Gastrocnemius medialis (tissue), 4 donors: Measurements from ENCODE around the gene NUAK2. TPM values are rescaled to one million over a fixed set of nuclear protein-coding genes. Genes with fewer than 3 reads are reported as not detected.
A peak's percentile ranks its signal among the peaks of the same experiment; 100 is the strongest.

Experiments used
- ATAC-seq, 2 donors: fragments of 150-250 bp; one replicate each; pipeline ENCODE4 v1.9.1; 2016
- DNase-seq, 2 donors: peaks; one replicate each; pipeline ENCODE4 v3.0.0-alpha.2; 2019
- H3K27ac ChIP-seq, 4 donors: fragments of 200-600 bp; sonication (generic); 1 replicate in 1 of 4; 2 replicates in 3 of 4; pipeline ENCODE4 v1.5.1; 2016 to 2018; ENCODE audit warnings: mild to moderate bottlenecking in 2 of 4, moderate library complexity in 1 of 4
- H3K27me3 ChIP-seq, 3 donors: fragments of 200-600 bp; sonication (generic) in 2 of 3; 1 replicate in 1 of 3; 2 replicates in 2 of 3; pipeline versions ENCODE4 v1.5.1 to v1.6.0; 2016 to 2019; ENCODE audit warnings: mild to moderate bottlenecking in 1 of 3, moderate library complexity in 1 of 3
- H3K36me3 ChIP-seq, 2 donors: fragments of 200-600 bp; sonication (generic) in 1 of 2; one replicate each; pipeline ENCODE4 v1.5.1; 2017 to 2018
- H3K4me1 ChIP-seq, 2 donors: fragments of 200-600 bp; sonication (generic) in 1 of 2; one replicate each; pipeline ENCODE4 v1.5.1; 2016 to 2017; ENCODE audit warnings: mild to moderate bottlenecking in 2 of 2
- H3K4me3 ChIP-seq, 4 donors: fragments of 200-600 bp; sonication (generic) in 3 of 4; 1 replicate in 1 of 4; 2 replicates in 3 of 4; pipeline ENCODE4 v1.5.1; 2016 to 2019; ENCODE audit warnings: mild to moderate bottlenecking in 2 of 4
- H3K9me3 ChIP-seq, 3 donors: fragments of 200-600 bp; sonication (generic) in 2 of 3; 1 replicate in 1 of 3; 2 replicates in 2 of 3; pipeline ENCODE4 v1.5.1; 2016 to 2019
- CTCF ChIP-seq, 5 experiments: fragments of 450-650 bp in 3 of 5; fragments of 200-600 bp in 2 of 5; sonication (generic) in 2 of 5; IDR thresholded peaks in 4 of 5; conservative IDR thresholded peaks in 1 of 5; 1 replicate in 4 of 5; 2 replicates in 1 of 5; pipeline ENCODE4 v1.5.1; 2016 to 2019; ENCODE audit warnings: antibody characterized with exemption in 5 of 5, mild to moderate bottlenecking in 3 of 5, moderate library complexity in 3 of 5
- POLR2A ChIP-seq, 2 donors: fragments of 450-650 bp; IDR thresholded peaks; one replicate each; pipeline ENCODE4 v1.6.1; 2017; ENCODE audit warnings: antibody characterized with exemption in 2 of 2, mild to moderate bottlenecking in 2 of 2, moderate library complexity in 2 of 2
- in situ Hi-C, 4 donors: fragments of 200-750 bp; cut with MboI; loops; one replicate each; pipeline versions ENCODE4 v1.15.0 to v1.8.0; 2017; ENCODE audit warnings: low sequenced_read_pairs in 4 of 4
- intact Hi-C: fragments of 100-400 bp; cut with DNase I; formaldehyde crosslinking; loops from one replicate; pipeline ENCODE4 v1.15.1; 2023; ENCODE audit warnings: low total_unique reads
- total RNA-seq, 4 donors: library from RNA; depleted of rRNA; stranded (reverse); fragments of >200 nt; gene quantifications; one replicate each; pipeline versions ENCODE4 v1.1.0 to v1.2.3, GENCODE V29; 2016

Gene NUAK2
- total RNA-seq, 4 donors from 2014 or later = 0.42 to 1.9 (median 0.58) TPM

- in situ Hi-C loops (loop anchor here (5.0 to 25.0 kb wide), 4 partner anchors 133 to 286 kb away; partner anchors contain the start of gene RBBP5 (in 1 of the 4)), intact Hi-C loops (loop anchor here (5.0 kb wide), 3 partner anchors 81 to 271 kb away; partner anchors contain the start of gene RBBP5)
- Histone ChIP-seq H3K9me3 (no peaks in the 10 kb centered on the region), H3K27me3 (no peaks in the 10 kb centered on the region), H3K27ac (peak overlapping the region; percentile 67 to 81 (median 74)), H3K4me3 (no peak overlapping the region), H3K36me3 (no peaks in the 10 kb centered on the region), H3K4me1 (peaks cover 45 to 57% of the 10 kb centered on the region in 2 donors)
- ATAC-seq (no peak), DNase-seq (no peak)
- TF ChIP-seq POLR2A (IDR thresholded peaks at IDR 0.05) (no peak), CTCF (IDR thresholded peaks at IDR 0.05 in 4 of 5, conservative IDR thresholded peaks at IDR 0.05 in 1 of 5) (no peak)
Observed at GRCh38 chr1:205258261-205258691, 63.3 kb downstream of the NUAK2 start.

- no peaks in the 10 kb centered on the region for H3K27me3 ChIP-seq
- H3K9me3 ChIP-seq = no peaks in the 10 kb centered on the region
- TF ChIP-seq CTCF (IDR thresholded peaks at IDR 0.05 in 4 of 5, conservative IDR thresholded peaks at IDR 0.05 in 1 of 5) (no peak), POLR2A (IDR thresholded peaks at IDR 0.05) (no peak)
- H3K4me1 ChIP-seq = peaks cover 50 to 60% of the 10 kb centered on the region in 2 donors
- H3K27ac ChIP-seq = peak overlapping the region; percentile 67 to 81 (median 74)
- intact Hi-C loops (loop anchor here (5.0 kb wide), 3 partner anchors 80 to 270 kb away; partner anchors contain the start of gene RBBP5), in situ Hi-C loops (loop anchor here (5.0 to 25.0 kb wide), 4 partner anchors 133 to 285 kb away; partner anchors contain the start of gene RBBP5 (in 1 of the 4))
- H3K4me3 ChIP-seq = no peak overlapping the region
- H3K36me3 ChIP-seq = no peaks in the 10 kb centered on the region
- DNase-seq (no peak), ATAC-seq (no peak)
Observed at GRCh38 chr1:205257735-205258134, 63.8 kb downstream of the NUAK2 start.

- H3K27ac ChIP-seq = no peak overlapping the region
- no peaks in the 10 kb centered on the region for H3K27me3 ChIP-seq
- intact Hi-C loops (loop anchor here (1.0 to 5.0 kb wide), 4 partner anchors 28 to 270 kb away; partner anchors contain the start of gene RBBP5), in situ Hi-C loops (loop anchor here (5.0 to 25.0 kb wide), 4 partner anchors 132 to 285 kb away; partner anchors contain the start of gene RBBP5 (in 1 of the 4))
- peaks cover 52 to 64% of the 10 kb centered on the region in 2 donors for H3K4me1 ChIP-seq
- H3K36me3 ChIP-seq = no peaks in the 10 kb centered on the region
- no peaks in the 10 kb centered on the region for H3K9me3 ChIP-seq
- TF ChIP-seq CTCF (IDR thresholded peaks at IDR 0.05 in 4 of 5, conservative IDR thresholded peaks at IDR 0.05 in 1 of 5) = no peak
- no peak for TF ChIP-seq POLR2A (IDR thresholded peaks at IDR 0.05)
- H3K4me3 ChIP-seq = no peak overlapping the region
- no peak for ATAC-seq
- no peak for DNase-seq
Observed at GRCh38 chr1:205256951-205257625, 64.5 kb downstream of the NUAK2 start.

GRCh38 chr1:205255941-205256780 lies 65.4 kb downstream of the NUAK2 start:
- Histone ChIP-seq H3K4me3 (no peak overlapping the region), H3K9me3 (no peaks in the 10 kb centered on the region), H3K4me1 (peaks cover 54 to 67% of the 10 kb centered on the region in 2 donors), H3K27me3 (no peaks in the 10 kb centered on the region), H3K36me3 (no peaks in the 10 kb centered on the region), H3K27ac (peak overlapping the region; percentile 49 to 82 (median 74))
- in situ Hi-C loops = loop anchor here (5.0 to 25.0 kb wide), 4 partner anchors 131 to 284 kb away; partner anchors contain the start of gene RBBP5 (in 1 of the 4)
- intact Hi-C loops = loop anchor here (1.0 to 5.0 kb wide), 4 partner anchors 27 to 269 kb away; partner anchors contain the start of gene RBBP5
- TF ChIP-seq POLR2A (IDR thresholded peaks at IDR 0.05) (no peak), CTCF (IDR thresholded peaks at IDR 0.05 in 4 of 5, conservative IDR thresholded peaks at IDR 0.05 in 1 of 5) (peak; percentile 91 to 99 (median 99))
- ATAC-seq (peak; percentile 71 to 72), DNase-seq (peak; percentile 84 to 93)

Other genes with a start within 250 kb of the NUAK2 start
- gene TMEM81, start 237.3 kb downstream of the NUAK2 start, total RNA-seq = 1 to 10 TPM; 3.3 to 6.1 (median 4.7) TPM
- gene RBBP5, start 199.8 kb downstream of the NUAK2 start, total RNA-seq = 10 to 100 TPM; 14.4 to 25.1 (median 21.2) TPM
- 10 to 100 TPM; 12.2 to 15.8 (median 13.9) TPM for gene DSTYK, start 110.0 kb downstream of the NUAK2 start, total RNA-seq
- 1 to 10 TPM; 1.1 to 7.6 (median 5.6) TPM for gene TMCC2, start 93.8 kb downstream of the NUAK2 start, total RNA-seq
- gene KLHDC8A, start 35.2 kb upstream of the NUAK2 start, total RNA-seq = not detected
- gene LEMD1, start 100.3 kb upstream of the NUAK2 start, total RNA-seq = not detected
- not detected for gene BLACAT1, start 134.3 kb upstream of the NUAK2 start, total RNA-seq
- gene CDK18, start 182.9 kb upstream of the NUAK2 start, total RNA-seq = 1 to 10 TPM; 1.2 to 4.6 (median 1.5) TPM